ENCODE data around the gene NUP58.

Gene NUP58

GRCh38 chr13:25377244-25377962, 76.0 kb downstream of the NUP58 start:
- DNase-seq (ENCODE audit: low read depth) = no peak

GRCh38 chr13:25378528-25378927, 77.1 kb downstream of the NUP58 start:
- DNase-seq (ENCODE audit: low read depth) = no peak

- no peak for DNase-seq (ENCODE audit: low read depth)
Observed at GRCh38 chr13:25379011-25379410, 77.6 kb downstream of the NUP58 start.

GRCh38 chr13:25380082-25380481, 78.7 kb downstream of the NUP58 start:
- DNase-seq (ENCODE audit: low read depth) = no peak

- no peak for DNase-seq (ENCODE audit: low read depth)
Observed at GRCh38 chr13:25380741-25381324, 79.4 kb downstream of the NUP58 start.

- no peak for DNase-seq (ENCODE audit: low read depth)
Observed at GRCh38 chr13:25384758-25385410, 83.5 kb downstream of the NUP58 start.

GRCh38 chr13:25391932-25392331, 90.5 kb downstream of the NUP58 start:
- DNase-seq (ENCODE audit: low read depth) = no peak
